ENCODE results near the gene CST3. TPM values are rescaled to one million over a fixed set of nuclear protein-coding genes. Genes with fewer than 3 reads are reported as not detected.

CST3 gene
- total RNA-seq, 1 experiment from 2014 or later: 181 TPM

- ATAC-seq (no peak), DNase-seq (ENCODE audit: low read depth, low spot score) (no peak)
- CTCF ChIA-PET: no interaction called here
- H3K79me2 ChIP-seq (ENCODE audit: insufficient read depth, low read length): peaks cover 21% of the 10 kb centered on the region
- H3K9ac ChIP-seq (ENCODE audit: low read length): no peak overlapping the region
- TF ChIP-seq MAX (IDR thresholded peaks at IDR 0.05) (no peak), CEBPB (IDR thresholded peaks at IDR 0.05; ENCODE audit: low read depth) (no peak), SIN3A (IDR thresholded peaks at IDR 0.05; ENCODE audit: low read depth) (no peak)
- TF ChIP-seq, protein P1, sequence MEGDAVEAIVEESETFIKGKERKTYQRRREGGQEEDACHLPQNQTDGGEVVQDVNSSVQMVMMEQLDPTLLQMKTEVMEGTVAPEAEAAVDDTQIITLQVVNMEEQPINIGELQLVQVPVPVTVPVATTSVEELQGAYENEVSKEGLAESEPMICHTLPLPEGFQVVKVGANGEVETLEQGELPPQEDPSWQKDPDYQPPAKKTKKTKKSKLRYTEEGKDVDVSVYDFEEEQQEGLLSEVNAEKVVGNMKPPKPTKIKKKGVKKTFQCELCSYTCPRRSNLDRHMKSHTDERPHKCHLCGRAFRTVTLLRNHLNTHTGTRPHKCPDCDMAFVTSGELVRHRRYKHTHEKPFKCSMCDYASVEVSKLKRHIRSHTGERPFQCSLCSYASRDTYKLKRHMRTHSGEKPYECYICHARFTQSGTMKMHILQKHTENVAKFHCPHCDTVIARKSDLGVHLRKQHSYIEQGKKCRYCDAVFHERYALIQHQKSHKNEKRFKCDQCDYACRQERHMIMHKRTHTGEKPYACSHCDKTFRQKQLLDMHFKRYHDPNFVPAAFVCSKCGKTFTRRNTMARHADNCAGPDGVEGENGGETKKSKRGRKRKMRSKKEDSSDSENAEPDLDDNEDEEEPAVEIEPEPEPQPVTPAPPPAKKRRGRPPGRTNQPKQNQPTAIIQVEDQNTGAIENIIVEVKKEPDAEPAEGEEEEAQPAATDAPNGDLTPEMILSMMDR (IDR thresholded peaks at IDR 0.05 in 2 of 3, conservative IDR thresholded peaks at IDR 0.05 in 1 of 3; ENCODE audit: borderline replicate concordance in 1 of 3, insufficient read depth in 1 of 3, low read depth in 2 of 3, low read length in 2 of 3): no peak
- POLR2A ChIA-PET: no interaction called here
- no peaks in the 10 kb centered on the region for H4K20me1 ChIP-seq (ENCODE audit: insufficient read depth)
- H3K4me1 ChIP-seq (ENCODE audit: control insufficient read depth in 1 of 2, insufficient read depth in 2 of 2, low read length in 2 of 2): peaks cover 29 to 44% of the 10 kb centered on the region in 2 experiments
- no peaks in the 10 kb centered on the region for H3K9me3 ChIP-seq (ENCODE audit: control insufficient read depth in 1 of 2, insufficient read depth in 1 of 2, low read depth in 1 of 2, low read length in 2 of 2)
- no peak overlapping the region for H2AFZ ChIP-seq (ENCODE audit: low read depth, low read length, poor library complexity, severe bottlenecking)
- BruUV-seq (replicated peaks): no TSS peak
- intact Hi-C loops (cut with micrococcal nuclease): loop anchor here (10.0 kb wide), 1 partner anchor 1562 kb away; the partner anchor contains the start of gene ENTPD6
- RAD21 ChIA-PET (ENCODE audit: low non-redundant PET in 1 of 2, low total read pairs in 2 of 2, uncharacterized antibody in 2 of 2, unreplicated experiment in 2 of 2): no interaction called here
- H3K27ac ChIP-seq (ENCODE audit: low read depth, low read length): no peak overlapping the region
- H3K9me2 ChIP-seq (ENCODE audit: insufficient read depth): no peaks in the 10 kb centered on the region
- H3K36me3 ChIP-seq (ENCODE audit: control insufficient read depth in 1 of 2, insufficient read depth in 2 of 2, low read length in 2 of 2): peaks cover 5% of the 10 kb centered on the region in 2 experiments; a peak in 2 of 4 replicates
- no peak overlapping the region for H3K4me3 ChIP-seq (replicated peaks in 1 of 2; ENCODE audit: low read depth in 1 of 2, low read length in 2 of 2)
- no peak overlapping the region for H3K4me2 ChIP-seq (ENCODE audit: low read length)
- H3K27me3 ChIP-seq (ENCODE audit: insufficient read depth, low read length): no peaks in the 10 kb centered on the region
Observed at GRCh38 chr20:23632711-23633573, 4.8 kb downstream of the CST3 start.

Data from HCT116 (cell line).